Body of pancreas (tissue), 4 donors: ENCODE data around the gene BEND5. TPM values are rescaled to one million over a fixed set of nuclear protein-coding genes. Genes with fewer than 3 reads are reported as not detected.

ENCODE experiments used
- ATAC-seq: fragments of 150-250 bp; one replicate; pipeline ENCODE4 v1.9.1; 2016
- DNase-seq, 4 donors: peaks; one replicate each; pipeline ENCODE4 v3.0.0-alpha.2; 2019
- H3K27ac ChIP-seq, 4 donors: fragments of 200-600 bp; sonication (generic); 1 replicate in 3 of 4; 2 replicates in 1 of 4; pipeline versions ENCODE4 v1.5.1 to v1.6.1; 2016 to 2019; ENCODE audit warnings: mild to moderate bottlenecking in 1 of 4, mixed read lengths in 1 of 4, moderate library complexity in 1 of 4
- H3K27me3 ChIP-seq, 2 donors: fragments of 200-600 bp; sonication (generic); one replicate each; pipeline ENCODE4 v1.6.0; 2016; ENCODE audit warnings: mild to moderate bottlenecking in 1 of 2
- H3K36me3 ChIP-seq, 2 donors: fragments of 200-600 bp; sonication (generic); replicated peaks in 1 of 2; 2 replicates each; pipeline ENCODE4 v1.5.1; 2016; ENCODE audit warnings: low read depth in 2 of 2; ENCODE audit not compliant: insufficient read depth in 1 of 2
- H3K4me1 ChIP-seq: fragments of 200-600 bp; sonication (generic); one replicate; pipeline ENCODE4 v1.6.0; 2016
- H3K4me3 ChIP-seq, 2 donors: fragments of 200-600 bp; sonication (generic); 1 replicate in 1 of 2; 2 replicates in 1 of 2; pipeline ENCODE4 v1.5.1; 2016 to 2019
- H3K9me3 ChIP-seq, 3 donors: fragments of 200-600 bp; sonication (generic); 1 replicate in 2 of 3; 2 replicates in 1 of 3; pipeline ENCODE4 v1.5.1; 2016
- CTCF ChIP-seq, 7 experiments: fragments of 450-650 bp in 4 of 7; fragments of 200-600 bp in 3 of 7; sonication (generic) in 3 of 7; IDR thresholded peaks; one replicate each; pipeline ENCODE4 v1.5.1; 2016 to 2019; ENCODE audit warnings: antibody characterized with exemption in 7 of 7
- POLR2A ChIP-seq, 3 donors: fragments of 450-650 bp; IDR thresholded peaks; one replicate each; pipeline ENCODE4 v1.6.1; 2016; ENCODE audit warnings: antibody characterized with exemption in 3 of 3, mild to moderate bottlenecking in 2 of 3
- WGBS, 2 donors: methylation state at CpG; one replicate each; pipeline ENCODE4 v1.1.5; 2017; 5-methylcytosine and 5-hydroxymethylcytosine counted together
- intact Hi-C: fragments of 100-400 bp; cut with DNase I; formaldehyde crosslinking; loops from one replicate; pipeline ENCODE4 v1.15.1; 2023
- total RNA-seq, 2 donors: library from RNA; depleted of rRNA; stranded (reverse); fragments of >200 nt; gene quantifications; one replicate each; pipeline ENCODE4 v1.1.0, GENCODE V29; 2016

BEND5 gene
- total RNA-seq, 2 donors from 2014 or later, result 2.3 to 8.6 TPM

- intact Hi-C loops, result loop anchor here (10.0 kb wide), 1 partner anchor 136 kb away; no protein-coding TSS in a partner anchor
Measured at GRCh38 chr1:48810740-48811139, 34.0 kb upstream of the BEND5 start.

GRCh38 chr1:48808496-48808895 is 31.8 kb upstream of the BEND5 start:
- H3K4me1 ChIP-seq, result no peaks in the 10 kb centered on the region
- DNase-seq, result no peak
- H3K27ac ChIP-seq, result no peak overlapping the region
- no peaks in the 10 kb centered on the region for H3K27me3 ChIP-seq
- no peak overlapping the region for H3K4me3 ChIP-seq
- TF ChIP-seq POLR2A (IDR thresholded peaks at IDR 0.05), result no peak
- TF ChIP-seq CTCF (IDR thresholded peaks at IDR 0.05), result no peak
- WGBS, 2 donors, result 53 to 57% methylated on average over 3 of the region's 3 CpGs
- intact Hi-C loops, result no loop called here
- H3K36me3 ChIP-seq, result no peaks in the 10 kb centered on the region
- ATAC-seq, result no peak
- H3K9me3 ChIP-seq, result no peaks in the 10 kb centered on the region

More at GRCh38 chr1:48810740-48811139, 34.0 kb upstream of the BEND5 start:
- Histone ChIP-seq H3K9me3 (no peaks in the 10 kb centered on the region), H3K4me3 (no peak overlapping the region), H3K36me3 (no peaks in the 10 kb centered on the region), H3K27ac (no peak overlapping the region), H3K4me1 (no peaks in the 10 kb centered on the region), H3K27me3 (no peaks in the 10 kb centered on the region)
- ATAC-seq, result no peak
- 31 to 37% methylated on average over 4 of the region's 4 CpGs for WGBS, 2 donors
- DNase-seq, result no peak
- TF ChIP-seq CTCF (IDR thresholded peaks at IDR 0.05) (no peak), POLR2A (IDR thresholded peaks at IDR 0.05) (no peak)

DNA sequence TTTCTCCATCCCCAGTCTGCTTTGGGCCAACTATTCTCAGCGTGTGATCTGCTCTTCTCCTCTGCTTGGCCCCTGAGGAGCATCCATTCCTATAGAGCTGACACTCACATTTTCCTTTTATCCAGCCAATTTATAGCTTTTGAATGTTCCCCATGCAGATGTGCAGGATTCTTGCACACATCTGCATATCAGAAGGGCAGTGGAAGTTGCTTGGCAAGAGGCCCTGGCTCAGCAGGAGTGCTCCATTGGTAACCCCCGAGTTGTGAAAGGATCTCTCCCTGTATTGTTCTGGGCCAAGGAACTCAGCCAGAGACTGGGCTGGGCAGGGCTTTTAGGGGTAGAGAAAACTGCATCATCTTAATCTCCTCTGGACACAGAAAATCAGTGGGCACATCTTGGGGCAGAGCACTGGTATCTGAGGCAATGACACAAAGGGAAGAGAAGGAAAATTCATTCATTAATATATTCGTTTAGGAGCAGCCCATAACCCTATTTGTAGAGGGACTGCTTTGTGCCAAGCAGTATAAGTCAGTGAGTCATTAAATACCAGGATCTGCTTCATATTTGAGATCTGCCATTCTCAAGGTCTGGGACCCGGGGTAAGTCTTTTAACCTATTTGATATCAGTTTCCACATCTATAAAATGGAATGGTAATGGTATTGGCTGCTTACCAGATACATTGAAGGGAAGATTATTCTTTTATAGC is 31.0 kb upstream of the BEND5 start:
- 34 to 41% methylated on average over 4 of the region's 4 CpGs for WGBS, 2 donors
- DNase-seq, result no peak
- Histone ChIP-seq H3K9me3 (no peaks in the 10 kb centered on the region), H3K4me3 (no peak overlapping the region), H3K4me1 (no peaks in the 10 kb centered on the region), H3K27ac (no peak overlapping the region), H3K27me3 (no peaks in the 10 kb centered on the region), H3K36me3 (no peaks in the 10 kb centered on the region)
- TF ChIP-seq POLR2A (IDR thresholded peaks at IDR 0.05) (no peak), CTCF (IDR thresholded peaks at IDR 0.05) (no peak)
- ATAC-seq, result no peak
- intact Hi-C loops, result no loop called here

GRCh38 chr1:48803474-48803873 is 26.8 kb upstream of the BEND5 start:
- intact Hi-C loops, result no loop called here
- no peak overlapping the region for H3K4me3 ChIP-seq
- H3K36me3 ChIP-seq, result no peaks in the 10 kb centered on the region
- H3K9me3 ChIP-seq, result no peaks in the 10 kb centered on the region
- no peak overlapping the region for H3K27ac ChIP-seq
- ATAC-seq, result no peak
- TF ChIP-seq POLR2A (IDR thresholded peaks at IDR 0.05), result no peak
- H3K4me1 ChIP-seq, result no peaks in the 10 kb centered on the region
- DNase-seq, result no peak
- H3K27me3 ChIP-seq, result no peaks in the 10 kb centered on the region

DNA sequence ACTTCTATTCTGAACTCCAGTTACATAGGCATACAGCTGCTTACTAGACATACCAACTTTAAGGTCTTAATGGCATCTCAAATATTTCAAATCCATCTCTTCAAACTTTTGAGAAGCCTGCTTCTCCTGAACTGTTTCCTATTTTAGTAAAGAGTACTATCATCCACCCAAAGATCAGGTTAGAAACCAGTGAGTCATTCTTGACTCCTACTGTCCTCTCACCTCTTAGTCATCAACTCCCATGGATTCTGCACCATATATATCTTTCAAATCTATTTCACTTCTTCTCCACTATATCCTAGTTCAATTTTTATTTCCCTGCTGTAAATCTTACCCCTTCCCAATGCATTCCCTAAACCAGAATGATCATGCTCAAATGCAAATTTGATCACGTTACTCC is 18.1 kb upstream of the BEND5 start:
- DNase-seq (no peak), ATAC-seq (no peak)
- no peaks in the 10 kb centered on the region for H3K27me3 ChIP-seq
- H3K4me1 ChIP-seq, result no peaks in the 10 kb centered on the region
- intact Hi-C loops, result no loop called here
- WGBS, 2 donors, result 0% methylated on average over 1 of the region's 1 CpG
- TF ChIP-seq CTCF (IDR thresholded peaks at IDR 0.05) (no peak), POLR2A (IDR thresholded peaks at IDR 0.05) (no peak)
- no peaks in the 10 kb centered on the region for H3K9me3 ChIP-seq
- H3K36me3 ChIP-seq, result no peaks in the 10 kb centered on the region
- H3K27ac ChIP-seq, result no peak overlapping the region
- no peak overlapping the region for H3K4me3 ChIP-seq
